Prostate gland (tissue), 2 donors: ENCODE measurements around the gene ITPKA. TPM values are rescaled to one million over a fixed set of nuclear protein-coding genes. Genes with fewer than 3 reads are reported as not detected.

Experiments
- DNase-seq: peaks from one replicate; pipeline ENCODE4 v3.0.0-alpha.2; 2019; ENCODE audit warnings: low spot score
- H3K27ac ChIP-seq, 2 donors: fragments of 200-600 bp; sonication (generic); 2 replicates each; pipeline ENCODE4 v1.5.1; 2017 to 2019
- H3K27me3 ChIP-seq: fragments of 200-600 bp; sonication (generic); replicated peaks from 2 replicates; pipeline ENCODE4 v1.5.1; 2019; ENCODE audit not compliant: insufficient read depth
- H3K36me3 ChIP-seq, 2 donors: fragments of 200-600 bp; sonication (generic); 1 replicate in 1 of 2; 2 replicates in 1 of 2; pipeline versions ENCODE4 v1.5.1 to v1.8.1; 2017 to 2019
- H3K4me1 ChIP-seq: fragments of 200-600 bp; sonication (generic); replicated peaks from 2 replicates; pipeline ENCODE4 v1.5.1; 2019
- H3K4me3 ChIP-seq, 2 donors: fragments of 200-600 bp; sonication (generic); 2 replicates each; pipeline ENCODE4 v1.5.1; 2017 to 2019
- H3K9me3 ChIP-seq: fragments of 200-600 bp; sonication (generic); 2 replicates; pipeline ENCODE4 v1.5.1; 2017
- POLR2A ChIP-seq: fragments of 450-650 bp; IDR thresholded peaks from one replicate; pipeline ENCODE4 v1.6.1; 2016; ENCODE audit warnings: antibody characterized with exemption, mild to moderate bottlenecking
- POLR2AphosphoS5 ChIP-seq: sonication (generic); formaldehyde crosslinking; IDR thresholded peaks from one replicate; pipeline ENCODE4 v1.6.1; 2017; ENCODE audit warnings: antibody characterized with exemption
- WGBS: methylation state at CpG from one replicate; pipeline ENCODE4 v1.1.5; 2018; 5-methylcytosine and 5-hydroxymethylcytosine counted together
- intact Hi-C: fragments of 100-400 bp; cut with DNase I; formaldehyde crosslinking; loops from one replicate; pipeline ENCODE4 v1.14.2; 2022
- total RNA-seq, 2 donors: library from RNA; depleted of rRNA; stranded (reverse); fragments of >200 nt; gene quantifications; one replicate each; pipeline ENCODE4 v1.1.0, GENCODE V29; 2016
- TF ChIP-seq, protein P1 (sequence below), 4 experiments: fragments of 200-600 bp in 2 of 4; fragments of 450-650 bp in 2 of 4; sonication (generic) in 2 of 4; IDR thresholded peaks; 1 replicate in 3 of 4; 2 replicates in 1 of 4; pipeline ENCODE4 v1.5.1; 2016 to 2019; ENCODE audit warnings: antibody characterized with exemption in 4 of 4, mild to moderate bottlenecking in 2 of 4, moderate library complexity in 2 of 4

ITPKA gene
- total RNA-seq, 2 donors from 2014 or later, result 0.23 to 14.2 TPM

DNA sequence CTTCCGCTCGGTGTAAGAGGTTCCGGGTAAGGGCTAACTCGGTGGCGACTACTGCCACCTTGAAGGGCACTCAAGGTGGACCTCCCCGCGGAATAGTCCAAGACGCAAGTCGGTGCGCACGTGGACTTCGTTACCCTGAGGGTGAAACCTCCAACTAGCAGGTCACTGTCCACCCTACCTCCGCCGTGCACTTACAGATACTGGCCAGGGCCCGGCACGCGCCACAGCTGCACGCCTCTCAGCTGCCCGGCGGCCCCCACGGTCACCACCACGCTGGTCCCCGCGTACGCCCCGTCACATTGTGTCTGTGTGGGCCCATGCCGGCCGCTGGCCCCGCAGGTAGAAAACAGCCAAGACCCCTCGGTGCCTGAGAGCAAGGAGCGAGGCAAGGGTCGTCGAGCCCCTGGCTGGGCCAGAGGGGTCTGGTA is 18.9 kb downstream of the ITPKA start:
- Histone ChIP-seq H3K36me3 (no peaks in the 10 kb centered on the region), H3K9me3 (no peaks in the 10 kb centered on the region), H3K4me1 (peaks cover 16% of the 10 kb centered on the region), H3K4me3 (peak overlapping the region in 1 of 2 donors; percentile 9), H3K27me3 (peaks cover 21% of the 10 kb centered on the region), H3K27ac (no peak overlapping the region)
- intact Hi-C loops, result no loop called here
- WGBS, result 7% methylated on average over 33 of the region's 33 CpGs
- no peak for DNase-seq
- TF ChIP-seq POLR2AphosphoS5 (no peak), POLR2A (no peak)
- TF ChIP-seq, protein P1, sequence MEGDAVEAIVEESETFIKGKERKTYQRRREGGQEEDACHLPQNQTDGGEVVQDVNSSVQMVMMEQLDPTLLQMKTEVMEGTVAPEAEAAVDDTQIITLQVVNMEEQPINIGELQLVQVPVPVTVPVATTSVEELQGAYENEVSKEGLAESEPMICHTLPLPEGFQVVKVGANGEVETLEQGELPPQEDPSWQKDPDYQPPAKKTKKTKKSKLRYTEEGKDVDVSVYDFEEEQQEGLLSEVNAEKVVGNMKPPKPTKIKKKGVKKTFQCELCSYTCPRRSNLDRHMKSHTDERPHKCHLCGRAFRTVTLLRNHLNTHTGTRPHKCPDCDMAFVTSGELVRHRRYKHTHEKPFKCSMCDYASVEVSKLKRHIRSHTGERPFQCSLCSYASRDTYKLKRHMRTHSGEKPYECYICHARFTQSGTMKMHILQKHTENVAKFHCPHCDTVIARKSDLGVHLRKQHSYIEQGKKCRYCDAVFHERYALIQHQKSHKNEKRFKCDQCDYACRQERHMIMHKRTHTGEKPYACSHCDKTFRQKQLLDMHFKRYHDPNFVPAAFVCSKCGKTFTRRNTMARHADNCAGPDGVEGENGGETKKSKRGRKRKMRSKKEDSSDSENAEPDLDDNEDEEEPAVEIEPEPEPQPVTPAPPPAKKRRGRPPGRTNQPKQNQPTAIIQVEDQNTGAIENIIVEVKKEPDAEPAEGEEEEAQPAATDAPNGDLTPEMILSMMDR (IDR thresholded peaks at IDR 0.05), result no peak

DNA sequence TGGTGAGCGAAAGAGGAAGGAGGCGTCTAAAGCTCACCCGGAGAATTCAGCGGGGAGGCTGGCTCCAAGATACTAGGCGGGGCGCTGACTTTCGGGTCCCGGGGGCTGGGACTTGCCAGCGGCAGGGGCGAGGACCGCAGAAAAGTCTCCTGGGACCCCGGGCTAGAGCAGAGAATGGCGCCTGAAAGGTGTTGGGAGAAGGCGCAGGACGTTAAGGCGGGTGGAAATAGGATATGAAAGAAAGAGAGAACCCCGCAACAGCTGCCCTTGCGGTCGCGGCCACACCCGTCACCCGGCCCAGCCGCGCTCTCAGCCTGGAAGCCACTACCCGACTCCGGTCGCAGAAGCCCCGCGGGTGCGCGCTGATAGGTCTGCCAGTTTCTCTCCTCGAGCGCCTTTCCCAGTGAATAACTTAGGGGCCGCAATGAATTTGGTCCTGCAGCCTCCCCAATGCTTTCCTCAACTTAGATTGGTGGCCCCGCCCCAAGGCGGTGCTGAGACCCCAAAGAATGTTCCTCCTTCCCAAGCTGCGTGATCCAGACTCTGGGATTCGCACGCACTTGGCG is 19.3 kb downstream of the ITPKA start:
- H3K36me3 ChIP-seq, result no peaks in the 10 kb centered on the region
- intact Hi-C loops, result no loop called here
- peaks cover 16% of the 10 kb centered on the region for H3K4me1 ChIP-seq
- peaks cover 21% of the 10 kb centered on the region for H3K27me3 ChIP-seq
- DNase-seq, result no peak
- peak overlapping the region; percentile 9 to 11 for H3K4me3 ChIP-seq
- no peaks in the 10 kb centered on the region for H3K9me3 ChIP-seq
- TF ChIP-seq, protein P1 (IDR thresholded peaks at IDR 0.05), result no peak
- no peak for TF ChIP-seq POLR2AphosphoS5
- no peak for TF ChIP-seq POLR2A
- WGBS, result 2% methylated on average over 40 of the region's 40 CpGs
- no peak overlapping the region for H3K27ac ChIP-seq

DNA sequence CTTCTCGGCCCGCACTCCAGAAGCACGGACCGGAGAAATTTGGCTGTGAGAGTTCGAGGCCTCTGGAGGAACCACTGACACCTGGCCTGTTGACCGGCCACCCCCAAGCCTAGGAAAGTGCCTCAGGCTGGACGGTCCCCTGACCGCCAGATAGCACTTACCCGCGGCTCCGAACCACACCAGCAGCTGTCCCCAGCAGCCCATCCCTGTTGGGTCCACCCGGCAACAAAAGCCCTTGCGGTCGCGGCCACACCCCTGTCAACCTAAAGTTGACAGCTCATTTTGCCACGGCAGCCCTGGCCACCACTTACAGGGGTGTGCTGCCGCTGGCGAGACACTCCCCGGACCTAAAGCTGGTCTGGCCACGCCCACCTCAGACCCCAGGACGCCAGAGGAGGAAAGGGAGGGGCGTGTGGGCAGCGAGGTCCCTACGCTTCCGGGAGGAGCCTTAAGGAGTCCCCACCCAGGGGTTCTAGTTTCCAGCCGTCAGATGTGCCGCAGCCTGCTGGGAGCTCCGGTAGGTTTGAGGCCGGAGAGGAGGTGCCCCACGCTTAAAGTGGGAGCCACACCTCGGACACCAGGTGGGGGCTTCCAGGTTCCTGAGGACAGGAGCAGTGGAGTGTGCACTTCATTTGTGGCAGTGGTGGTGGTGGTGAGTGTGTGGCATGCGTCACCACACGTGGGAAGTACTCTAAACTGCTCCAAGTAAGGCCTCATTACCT is 20.0 kb downstream of the ITPKA start, which contains the start of gene LTK:
Gene LTK (minus strand): TSS at position 322 of the 722 bp plus-strand sequence. CDS start 118 bp downstream, at position 204.
- peak within 1 kb of the TSS; percentile 9 to 11 for H3K4me3 ChIP-seq
- DNase-seq, result no peak
- no peaks in the 10 kb centered on the region for H3K36me3 ChIP-seq
- TF ChIP-seq POLR2AphosphoS5 (no peak), POLR2A (no peak)
- TF ChIP-seq, protein P1 (IDR thresholded peaks at IDR 0.05), result no peak
- H3K4me1 ChIP-seq, result peaks cover 16% of the 10 kb centered on the region
- intact Hi-C loops, result no loop called here
- no peak within 1 kb of the TSS for H3K27ac ChIP-seq
- no peaks in the 10 kb centered on the region for H3K9me3 ChIP-seq
- WGBS, result 11% methylated on average over 33 of the region's 33 CpGs
- peaks cover 21% of the 10 kb centered on the region for H3K27me3 ChIP-seq

DNA sequence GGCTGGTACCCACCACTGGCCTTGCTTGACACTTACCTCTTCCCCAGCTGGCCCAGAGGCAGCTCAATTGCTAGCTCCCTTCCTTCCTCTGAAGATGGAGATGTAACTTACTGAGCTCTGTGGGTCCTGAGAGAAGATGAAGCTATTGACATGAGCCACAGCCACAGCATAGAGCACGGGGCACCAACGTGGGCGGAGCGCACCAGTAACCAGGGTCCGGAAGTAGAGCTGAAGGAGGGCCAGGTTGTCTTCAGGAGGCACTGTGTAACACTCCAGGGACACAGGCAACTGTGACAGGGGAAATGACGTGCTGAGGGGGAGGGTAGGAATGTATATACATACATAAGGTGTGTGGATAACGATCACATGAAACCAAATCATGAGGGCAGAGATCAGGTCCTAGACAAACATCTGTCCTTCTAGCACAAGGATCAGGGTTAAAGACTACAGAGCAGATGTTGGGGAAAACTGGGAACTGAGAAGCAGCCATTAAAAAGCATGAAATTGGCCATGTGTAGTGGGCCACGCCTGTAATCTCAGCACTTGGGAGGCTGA is 24.3 kb downstream of the ITPKA start:
- H3K4me3 ChIP-seq, result no peak overlapping the region
- H3K9me3 ChIP-seq, result no peaks in the 10 kb centered on the region
- intact Hi-C loops, result no loop called here
- WGBS, result 90% methylated on average over 8 of the region's 8 CpGs
- no peak for DNase-seq
- H3K27me3 ChIP-seq, result peaks cover 6% of the 10 kb centered on the region
- TF ChIP-seq POLR2AphosphoS5, result no peak
- TF ChIP-seq, protein P1 (IDR thresholded peaks at IDR 0.05), result no peak
- TF ChIP-seq POLR2A, result no peak
- peaks cover 3% of the 10 kb centered on the region for H3K4me1 ChIP-seq
- H3K36me3 ChIP-seq, result no peaks in the 10 kb centered on the region
- H3K27ac ChIP-seq, result no peak overlapping the region
